Measurements from ENCODE around the gene UBE3C. TPM values are rescaled to one million over a fixed set of nuclear protein-coding genes. Genes with fewer than 3 reads are reported as not detected.

Gene UBE3C
- total RNA-seq, 1 donor from 2014 or later: 54.2 TPM

GRCh38 chr7:157113607-157114006 is 25.1 kb upstream of the UBE3C start:
- no peak for DNase-seq (ENCODE audit: low spot score)
- peaks cover 2% of the 10 kb centered on the region for H3K27me3 Mint-ChIP-seq (ENCODE audit: unreplicated experiment)
- TF ChIP-seq, protein P1, sequence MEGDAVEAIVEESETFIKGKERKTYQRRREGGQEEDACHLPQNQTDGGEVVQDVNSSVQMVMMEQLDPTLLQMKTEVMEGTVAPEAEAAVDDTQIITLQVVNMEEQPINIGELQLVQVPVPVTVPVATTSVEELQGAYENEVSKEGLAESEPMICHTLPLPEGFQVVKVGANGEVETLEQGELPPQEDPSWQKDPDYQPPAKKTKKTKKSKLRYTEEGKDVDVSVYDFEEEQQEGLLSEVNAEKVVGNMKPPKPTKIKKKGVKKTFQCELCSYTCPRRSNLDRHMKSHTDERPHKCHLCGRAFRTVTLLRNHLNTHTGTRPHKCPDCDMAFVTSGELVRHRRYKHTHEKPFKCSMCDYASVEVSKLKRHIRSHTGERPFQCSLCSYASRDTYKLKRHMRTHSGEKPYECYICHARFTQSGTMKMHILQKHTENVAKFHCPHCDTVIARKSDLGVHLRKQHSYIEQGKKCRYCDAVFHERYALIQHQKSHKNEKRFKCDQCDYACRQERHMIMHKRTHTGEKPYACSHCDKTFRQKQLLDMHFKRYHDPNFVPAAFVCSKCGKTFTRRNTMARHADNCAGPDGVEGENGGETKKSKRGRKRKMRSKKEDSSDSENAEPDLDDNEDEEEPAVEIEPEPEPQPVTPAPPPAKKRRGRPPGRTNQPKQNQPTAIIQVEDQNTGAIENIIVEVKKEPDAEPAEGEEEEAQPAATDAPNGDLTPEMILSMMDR (IDR thresholded peaks at IDR 0.05; ENCODE audit: unreplicated experiment): no peak
- no peak overlapping the region for H3K4me3 Mint-ChIP-seq (ENCODE audit: unreplicated experiment)
- no peak overlapping the region for H3K27ac Mint-ChIP-seq (ENCODE audit: unreplicated experiment)
- peaks cover 4% of the 10 kb centered on the region for H3K9me3 Mint-ChIP-seq (ENCODE audit: unreplicated experiment)
- H3K4me1 Mint-ChIP-seq (ENCODE audit: unreplicated experiment): no peaks in the 10 kb centered on the region
- H3K36me3 Mint-ChIP-seq (ENCODE audit: low read depth, unreplicated experiment): peaks cover 7% of the 10 kb centered on the region

DNA sequence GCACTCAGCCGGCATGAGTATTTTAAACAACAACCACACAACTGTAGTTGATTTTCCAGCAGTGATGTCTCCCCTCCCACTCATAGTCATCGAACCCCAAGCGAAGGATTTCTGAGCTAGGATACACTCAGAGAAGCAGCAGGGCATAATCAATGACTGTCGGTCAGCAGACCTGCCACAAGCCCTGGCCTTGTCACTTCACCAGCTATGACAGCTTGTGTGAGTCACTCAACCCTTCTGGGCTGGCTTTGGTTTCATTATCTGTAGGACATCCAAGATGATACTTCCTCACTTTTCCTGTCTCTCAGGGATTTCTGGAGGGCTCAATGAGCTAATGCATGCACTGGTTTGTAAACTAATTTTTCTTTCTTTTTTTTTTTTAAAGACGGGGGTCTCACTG is 22.0 kb upstream of the UBE3C start:
- H3K36me3 Mint-ChIP-seq (ENCODE audit: low read depth, unreplicated experiment): peaks cover 7% of the 10 kb centered on the region

DNA sequence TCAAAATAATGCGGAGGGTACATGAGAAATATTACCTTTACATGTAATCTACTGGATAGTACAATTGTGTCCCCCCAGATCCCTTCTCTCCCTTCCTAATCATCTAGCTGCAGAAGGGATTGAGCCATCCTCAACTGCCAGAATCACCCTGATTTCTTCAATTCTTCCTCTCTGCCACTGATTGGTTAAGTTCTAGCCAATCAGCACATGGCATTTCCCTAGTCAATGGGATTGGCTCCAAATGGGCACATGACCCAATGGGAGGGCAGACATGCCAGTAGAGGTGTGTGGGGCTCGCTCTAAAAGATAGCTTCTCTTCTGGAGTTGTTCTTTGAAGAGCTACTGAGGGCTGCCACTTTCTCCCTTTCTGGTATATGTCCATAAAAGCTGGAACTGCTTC is 20.9 kb upstream of the UBE3C start:
- H3K4me1 Mint-ChIP-seq (ENCODE audit: unreplicated experiment): no peaks in the 10 kb centered on the region
- TF ChIP-seq, protein P1 (IDR thresholded peaks at IDR 0.05; ENCODE audit: unreplicated experiment): no peak

More for the DNA sequence above, 22.0 kb upstream of the UBE3C start:
- TF ChIP-seq, protein P1 (IDR thresholded peaks at IDR 0.05; ENCODE audit: unreplicated experiment): no peak
- peaks cover 4% of the 10 kb centered on the region for H3K9me3 Mint-ChIP-seq (ENCODE audit: unreplicated experiment)
- no peak for DNase-seq (ENCODE audit: low spot score)
- no peaks in the 10 kb centered on the region for H3K4me1 Mint-ChIP-seq (ENCODE audit: unreplicated experiment)
- no peak overlapping the region for H3K27ac Mint-ChIP-seq (ENCODE audit: unreplicated experiment)
- peaks cover 4% of the 10 kb centered on the region for H3K27me3 Mint-ChIP-seq (ENCODE audit: unreplicated experiment)
- no peak overlapping the region for H3K4me3 Mint-ChIP-seq (ENCODE audit: unreplicated experiment)

DNA sequence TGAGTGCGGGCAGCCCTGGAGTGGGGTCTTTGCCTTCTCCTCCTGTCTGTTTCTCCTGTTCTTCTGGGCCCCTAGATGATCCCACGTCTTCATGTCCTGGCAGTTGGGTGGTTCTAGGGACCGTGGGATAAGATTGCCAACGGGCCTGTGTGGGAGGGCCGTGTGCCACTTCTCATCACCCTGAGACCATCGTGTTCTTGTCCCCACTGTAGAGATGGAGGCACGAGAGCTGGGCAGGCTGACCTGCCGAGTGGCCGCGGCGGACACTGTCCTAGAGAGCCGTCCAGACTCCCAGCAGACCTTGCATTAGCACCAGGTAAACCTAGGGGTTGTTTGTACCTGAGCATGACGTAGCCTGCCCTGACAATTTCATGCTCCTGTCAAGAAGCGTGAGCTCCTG is 18.5 kb upstream of the UBE3C start:
- H3K36me3 Mint-ChIP-seq (ENCODE audit: low read depth, unreplicated experiment): no peaks in the 10 kb centered on the region
- DNase-seq (ENCODE audit: low spot score): no peak
- H3K27ac Mint-ChIP-seq (ENCODE audit: unreplicated experiment): no peak overlapping the region
- no peak overlapping the region for H3K4me3 Mint-ChIP-seq (ENCODE audit: unreplicated experiment)
- TF ChIP-seq, protein P1 (IDR thresholded peaks at IDR 0.05; ENCODE audit: unreplicated experiment): no peak
- no peaks in the 10 kb centered on the region for H3K4me1 Mint-ChIP-seq (ENCODE audit: unreplicated experiment)
- no peaks in the 10 kb centered on the region for H3K9me3 Mint-ChIP-seq (ENCODE audit: unreplicated experiment)
- H3K27me3 Mint-ChIP-seq (ENCODE audit: unreplicated experiment): peaks cover 4% of the 10 kb centered on the region

More for the DNA sequence above, 20.9 kb upstream of the UBE3C start:
- H3K36me3 Mint-ChIP-seq (ENCODE audit: low read depth, unreplicated experiment): peaks cover 3% of the 10 kb centered on the region
- H3K9me3 Mint-ChIP-seq (ENCODE audit: unreplicated experiment): no peaks in the 10 kb centered on the region
- H3K4me3 Mint-ChIP-seq (ENCODE audit: unreplicated experiment): no peak overlapping the region
- H3K27me3 Mint-ChIP-seq (ENCODE audit: unreplicated experiment): peaks cover 4% of the 10 kb centered on the region
- no peak for DNase-seq (ENCODE audit: low spot score)
- no peak overlapping the region for H3K27ac Mint-ChIP-seq (ENCODE audit: unreplicated experiment)

DNA sequence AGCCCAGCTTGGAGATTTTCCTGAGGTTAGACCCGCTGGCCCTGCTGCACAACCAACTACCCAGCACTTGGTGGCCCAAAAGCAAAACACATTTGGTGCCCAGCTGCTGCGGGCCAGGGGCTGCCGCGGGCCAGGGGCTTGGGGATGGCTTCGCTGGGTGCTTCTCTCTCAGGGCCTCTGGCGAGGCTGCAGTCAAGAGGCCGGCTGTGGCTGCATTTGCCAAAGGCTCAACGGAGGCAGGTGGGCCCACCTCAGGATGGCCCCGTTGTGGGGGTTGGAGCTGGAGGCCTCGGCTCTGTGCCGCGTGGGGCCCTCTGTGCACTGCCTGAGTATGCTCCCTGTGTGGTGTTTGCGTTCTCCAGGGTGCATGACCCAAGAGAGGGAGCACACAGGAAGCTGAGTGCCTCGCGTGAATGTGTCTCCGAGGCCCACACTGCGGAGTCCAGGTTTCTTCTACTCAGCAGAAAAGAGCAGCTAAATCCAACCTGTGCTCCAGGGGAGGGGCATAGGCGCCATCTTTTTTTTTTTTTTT is 17.5 kb upstream of the UBE3C start:
- Mint-ChIP-seq H3K36me3 (ENCODE audit: low read depth, unreplicated experiment) (no peaks in the 10 kb centered on the region), H3K9me3 (ENCODE audit: unreplicated experiment) (no peaks in the 10 kb centered on the region), H3K27ac (ENCODE audit: unreplicated experiment) (no peak overlapping the region), H3K4me3 (ENCODE audit: unreplicated experiment) (no peak overlapping the region), H3K27me3 (ENCODE audit: unreplicated experiment) (peaks cover 4% of the 10 kb centered on the region), H3K4me1 (ENCODE audit: unreplicated experiment) (no peaks in the 10 kb centered on the region)
- TF ChIP-seq, protein P1 (IDR thresholded peaks at IDR 0.05; ENCODE audit: unreplicated experiment): no peak
- DNase-seq (ENCODE audit: low spot score): no peak
